HG03378 (cell line): ENCODE measurements around the gene MOSPD2.
A peak's percentile ranks its signal among the peaks of the same experiment; 100 is the strongest.

Experiments used
- ATAC-seq: cut with Tn5 transposase; IDR thresholded peaks from one replicate; pipeline ENCODE4 v1.9.1; 2021; ENCODE audit warnings: mild to moderate bottlenecking, moderate library complexity; ENCODE audit not compliant: unreplicated experiment

MOSPD2 gene

DNA sequence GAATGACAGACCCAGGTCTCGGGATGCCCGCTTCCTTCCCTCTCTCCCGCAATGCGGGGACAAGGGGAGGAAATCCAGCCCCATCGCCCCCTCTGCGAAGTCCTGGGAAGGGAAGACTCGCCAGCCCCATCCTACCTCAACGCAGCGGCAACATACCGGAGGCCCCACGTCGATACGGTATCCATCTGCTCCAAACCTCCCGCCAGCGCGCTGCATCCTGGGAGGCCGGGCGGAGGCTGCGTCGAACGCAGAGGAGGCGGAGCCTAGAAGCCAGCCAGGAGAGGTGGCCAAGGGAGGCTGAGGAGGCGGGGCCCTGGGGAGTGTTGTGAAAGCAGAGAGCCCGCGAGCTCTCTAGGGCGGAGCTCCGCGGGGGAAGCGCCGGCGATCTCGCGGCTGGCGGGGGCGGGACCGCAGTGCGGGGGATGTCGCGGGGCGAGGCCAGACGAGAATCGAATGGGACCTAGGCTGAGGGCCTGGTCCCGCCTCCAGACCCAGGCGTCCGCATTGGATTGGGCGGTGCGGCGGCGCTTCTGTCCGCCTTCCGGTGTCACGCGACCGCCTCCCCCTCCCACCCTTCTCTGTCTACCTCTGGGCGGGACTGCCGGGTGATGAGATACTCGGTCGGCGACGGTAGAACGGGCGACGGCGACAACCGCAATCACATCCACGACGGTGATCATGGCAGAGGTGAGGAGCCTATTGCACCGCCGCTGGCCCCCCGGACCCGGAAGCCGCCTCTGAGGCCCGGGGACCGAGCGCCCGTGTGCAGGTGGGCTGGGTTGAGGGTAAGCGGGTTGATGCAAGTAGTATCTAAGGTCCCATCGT lies at the start of gene MOSPD2, which contains the start of gene FANCB:
Gene MOSPD2 (plus strand): TSS at position 571 of the 825 bp plus-strand sequence. CDS start 108 bp downstream, at position 679.
Gene FANCB (minus strand): TSS at position 219 of the 825 bp plus-strand sequence. CDS start 7,559 bp downstream, outside the sequence.
- ATAC-seq, result peak; percentile 96

DNA sequence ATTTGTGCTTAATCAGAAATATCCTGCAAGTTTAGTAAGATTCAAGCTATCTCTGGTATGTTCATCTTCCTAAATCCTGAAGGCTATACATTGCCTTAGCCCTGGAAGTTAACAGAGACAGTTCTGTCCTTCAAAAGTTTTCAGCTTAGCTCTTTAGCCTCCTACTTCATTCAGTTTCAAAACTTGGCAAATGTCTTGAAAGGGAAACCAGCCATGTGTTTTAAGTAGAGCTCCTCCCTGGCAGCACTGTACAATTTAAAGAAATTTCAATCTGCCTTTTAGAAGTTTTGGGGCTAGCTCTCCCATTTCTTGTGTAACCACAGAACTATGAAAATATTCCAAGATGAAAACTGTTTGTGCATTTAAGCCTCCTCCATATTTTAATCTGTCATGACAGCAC lies 47.4 kb upstream of the MOSPD2 start:
- ATAC-seq, result no peak

DNA sequence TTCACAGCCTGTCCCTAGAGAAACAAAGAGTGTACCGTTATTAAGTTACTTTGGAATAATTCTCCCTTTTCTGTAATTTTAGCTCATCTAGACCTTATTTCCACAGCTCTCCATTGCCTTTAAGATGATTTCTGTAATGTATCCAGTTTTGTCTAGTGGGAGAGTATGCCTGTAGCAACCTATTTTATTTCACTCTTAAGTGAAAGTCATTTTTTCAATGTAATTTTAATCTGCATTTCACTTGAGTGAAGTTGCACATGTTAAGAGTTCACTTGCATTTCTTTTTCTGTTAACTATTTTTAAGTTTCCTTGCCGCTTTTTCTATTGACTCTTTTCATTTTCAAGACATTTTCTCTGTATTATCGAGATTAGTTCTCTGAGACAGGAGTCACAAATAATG lies 46.9 kb upstream of the MOSPD2 start:
- no peak for ATAC-seq

DNA sequence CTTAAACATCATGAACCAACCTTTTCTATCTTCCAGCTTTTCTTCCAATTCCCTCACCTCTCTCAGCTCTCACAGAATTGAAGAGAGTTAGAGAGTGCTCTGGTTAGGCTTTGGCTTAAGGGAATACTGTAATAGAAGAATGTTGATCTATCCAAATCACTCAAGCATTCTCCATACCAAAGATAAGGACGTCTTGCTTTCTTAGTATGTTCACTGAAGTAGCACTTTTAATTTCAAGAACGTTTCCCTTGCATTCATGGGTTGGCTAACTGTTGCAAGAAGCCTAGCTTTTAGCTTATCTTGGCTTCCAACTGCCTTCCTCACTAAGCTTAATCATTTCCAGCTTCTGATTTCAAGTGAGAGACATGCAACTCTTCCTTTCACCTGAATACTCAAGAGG lies 43.6 kb upstream of the MOSPD2 start:
- ATAC-seq, result no peak

DNA sequence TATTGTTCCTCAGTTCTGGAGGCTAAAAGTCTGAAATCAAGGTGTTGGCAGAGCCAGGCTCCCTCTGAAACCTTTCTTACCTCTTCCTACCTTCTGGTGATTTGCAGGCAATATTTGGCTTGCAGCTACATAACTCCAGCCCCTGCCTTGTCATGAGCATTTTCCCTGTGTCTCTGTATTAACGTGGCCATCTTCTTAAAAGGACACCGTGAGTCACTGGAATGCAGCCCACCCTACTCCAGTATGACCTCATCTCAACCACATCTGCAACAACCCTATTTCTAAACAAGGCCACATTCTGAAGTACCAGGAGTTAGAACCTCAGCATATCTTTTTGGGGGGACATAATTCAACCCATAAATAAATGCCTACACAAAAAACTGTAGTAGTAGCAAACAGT lies 41.1 kb upstream of the MOSPD2 start:
- ATAC-seq, result no peak

DNA sequence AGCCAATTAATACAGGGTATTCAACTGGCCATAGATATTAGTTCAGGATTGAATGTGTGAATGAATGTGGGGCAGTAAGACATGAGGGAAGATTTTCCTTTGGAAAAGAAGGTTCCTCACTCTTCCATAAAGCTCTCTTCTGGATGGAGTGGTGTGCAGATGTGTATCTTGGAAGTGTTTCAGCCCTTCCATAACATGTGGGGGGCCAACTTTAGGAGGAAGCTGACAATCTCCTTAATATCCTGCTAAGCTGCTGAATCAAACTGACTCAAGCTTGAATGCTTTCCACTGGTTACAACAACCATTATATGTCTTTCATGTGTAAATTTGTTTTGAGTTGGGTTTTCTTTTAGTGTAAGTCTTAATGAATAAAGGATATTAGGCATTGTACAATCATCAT lies 40.6 kb upstream of the MOSPD2 start:
- no peak for ATAC-seq

DNA sequence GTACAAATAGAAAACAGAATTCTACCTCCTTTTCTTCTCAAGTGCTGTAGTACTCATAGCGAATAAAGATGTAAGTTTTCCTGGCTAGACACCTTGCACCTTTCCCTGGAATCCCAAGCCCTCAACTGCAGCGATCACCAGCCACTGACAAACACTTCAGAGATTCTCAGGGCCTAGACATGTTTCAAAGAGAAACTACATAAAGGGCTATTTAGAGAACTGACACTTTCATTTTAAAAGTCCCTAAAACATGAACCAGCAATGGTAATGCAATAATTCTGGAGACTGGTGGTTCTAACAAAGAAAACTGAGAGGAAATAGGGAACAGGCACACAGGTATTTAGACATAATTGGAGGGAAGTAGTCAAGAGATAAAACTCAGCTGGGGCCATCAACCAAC lies 36.1 kb upstream of the MOSPD2 start:
- ATAC-seq, result no peak

DNA sequence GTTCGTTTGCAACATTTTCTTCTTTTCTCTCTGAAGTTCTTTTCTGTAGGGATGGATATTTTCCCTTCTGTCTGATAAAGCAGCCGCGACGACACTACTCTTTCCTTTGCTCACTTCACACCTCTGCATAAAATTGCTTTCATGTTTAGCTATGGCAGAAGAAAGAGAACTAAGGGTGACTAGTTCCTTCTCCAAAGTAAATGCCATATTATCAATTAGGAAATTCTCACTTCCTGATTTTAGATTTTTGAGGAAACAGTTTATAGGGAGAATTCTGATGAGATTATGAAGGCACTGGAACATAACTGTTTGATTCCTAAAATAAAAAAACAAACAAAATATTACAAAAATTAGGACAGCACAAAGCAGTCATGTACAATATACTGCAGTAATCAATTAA lies 29.6 kb upstream of the MOSPD2 start:
- ATAC-seq, result no peak

DNA sequence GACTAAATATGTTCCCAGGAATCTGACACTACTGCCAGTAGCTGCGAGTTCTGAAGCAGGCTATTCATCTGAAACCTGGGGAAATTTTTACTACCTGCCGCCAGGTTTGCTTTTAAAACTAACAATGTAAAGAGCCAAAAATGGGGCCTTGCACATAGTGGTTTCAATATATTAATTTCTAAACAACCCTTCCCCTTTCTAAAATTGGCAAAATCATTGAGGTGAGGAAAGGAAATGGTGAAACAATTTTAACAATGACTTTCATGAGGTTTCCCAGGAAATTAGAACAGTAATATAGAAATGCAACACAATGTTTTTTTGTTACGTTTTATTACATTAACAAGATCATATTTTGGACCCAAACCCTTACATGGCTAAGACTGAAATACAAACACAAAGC lies 21.7 kb upstream of the MOSPD2 start:
- no peak for ATAC-seq

DNA sequence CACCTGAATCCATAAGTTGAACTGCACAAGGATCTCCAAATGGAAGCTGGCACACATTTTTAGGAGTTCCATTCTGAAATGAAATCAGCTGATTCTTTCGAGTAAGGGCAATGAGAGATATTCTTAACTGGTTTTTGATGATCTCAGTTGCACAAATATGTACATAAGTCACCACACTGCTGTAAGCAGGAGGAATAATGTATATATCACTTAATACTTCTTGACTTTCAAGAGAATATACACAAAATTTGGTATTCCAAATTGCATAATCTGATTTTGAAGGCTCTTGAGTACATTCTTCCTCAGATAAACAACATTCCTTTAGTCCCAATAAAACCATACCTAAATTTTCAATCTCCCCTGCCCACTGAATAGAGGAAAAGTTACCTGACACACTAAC lies 8.6 kb upstream of the MOSPD2 start:
- no peak for ATAC-seq

DNA sequence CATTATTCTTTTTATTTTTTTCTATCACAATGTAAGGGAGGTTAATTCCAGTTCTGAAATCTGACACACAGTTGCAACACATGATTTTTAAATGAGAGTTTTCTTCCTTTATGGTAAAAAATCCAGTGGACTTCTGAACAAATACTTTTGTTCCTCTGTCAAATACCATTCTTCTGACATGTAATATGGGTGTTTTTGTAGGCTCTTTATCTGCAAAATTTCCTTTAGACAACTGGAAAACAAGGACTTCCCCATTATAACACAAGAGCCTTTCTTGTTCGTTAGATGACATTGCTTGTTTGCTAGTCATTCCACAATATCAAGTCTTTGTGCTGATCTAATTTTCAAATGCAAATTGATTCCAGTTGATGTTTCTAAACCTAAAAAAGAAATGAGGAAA lies 8.0 kb upstream of the MOSPD2 start:
- ATAC-seq, result no peak

DNA sequence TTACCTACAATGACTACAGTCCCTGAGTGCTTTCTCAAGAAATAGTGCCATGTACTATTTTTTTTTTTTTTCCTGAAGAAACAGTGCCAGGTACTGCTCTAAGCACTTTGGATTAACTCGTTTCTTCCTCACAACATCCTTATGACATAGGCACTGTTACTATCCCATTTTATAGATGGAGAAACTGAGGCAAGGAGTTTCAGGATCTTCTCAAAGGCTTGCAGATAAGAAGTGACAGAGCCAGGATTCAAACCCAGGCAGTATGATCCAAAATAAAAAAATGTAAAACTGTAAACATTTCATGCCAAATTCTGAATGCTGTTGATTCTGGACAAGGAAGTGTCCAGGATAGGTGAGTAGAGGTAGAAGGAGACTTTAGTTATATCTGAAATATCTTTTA lies 1.5 kb upstream of the MOSPD2 start:
- no peak for ATAC-seq

DNA sequence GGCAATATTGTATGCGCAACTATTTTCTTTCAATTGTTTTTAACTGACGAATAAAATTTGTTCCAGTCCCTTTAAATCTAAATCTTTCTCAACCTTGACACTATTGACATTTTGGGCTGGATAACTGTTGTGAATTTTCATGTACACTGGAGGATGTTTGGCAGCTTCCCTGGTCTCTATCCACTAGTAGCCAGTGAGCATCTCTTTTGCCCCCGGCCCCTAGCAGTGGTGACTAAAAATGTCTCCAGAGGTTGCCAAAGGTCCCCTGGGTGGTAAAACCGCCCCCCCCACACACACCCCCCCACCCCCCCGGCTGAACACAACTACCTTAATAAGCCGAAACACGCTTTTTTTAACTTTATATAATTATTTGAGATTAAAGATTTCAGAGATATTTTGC lies 866 bp upstream of the MOSPD2 start:
- no peak for ATAC-seq

DNA sequence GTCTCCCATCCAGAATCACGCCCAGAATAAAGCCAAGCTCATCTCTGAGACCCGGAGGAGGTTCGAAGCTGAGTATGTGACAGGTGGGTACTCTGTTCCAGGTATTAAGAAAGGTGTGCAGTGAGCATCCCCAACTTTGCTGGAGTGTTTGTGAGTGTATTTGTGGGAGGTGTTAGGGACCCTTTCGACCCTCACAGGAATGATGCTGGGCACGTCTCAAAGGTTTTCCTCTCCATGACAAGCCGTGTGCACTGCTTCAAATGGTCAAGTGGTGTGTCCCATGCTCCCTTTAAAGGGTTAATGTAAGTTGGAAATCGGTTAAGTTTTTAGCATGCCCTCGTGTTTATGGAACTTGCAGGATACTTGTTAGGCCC lies 442 bp downstream of the MOSPD2 start:
- no peak for ATAC-seq

DNA sequence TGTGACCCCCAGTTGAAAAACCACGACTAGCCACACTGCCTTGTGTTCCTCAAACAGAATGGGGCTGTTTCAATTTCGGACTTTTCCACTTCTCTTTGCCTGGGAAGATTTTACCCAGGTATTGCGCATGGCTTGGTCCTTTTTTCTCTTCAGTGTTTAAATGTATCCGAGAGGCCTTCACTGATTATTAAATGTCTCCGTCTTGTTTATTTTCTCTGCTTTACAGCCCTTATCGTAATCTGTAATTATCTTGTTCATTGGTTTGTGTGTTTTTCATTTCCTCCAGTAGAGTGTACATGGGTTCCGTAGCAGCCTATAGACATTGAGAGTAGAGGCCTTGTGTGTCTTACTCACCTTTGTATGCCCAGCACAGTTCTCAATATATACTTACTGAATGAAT lies 2.4 kb downstream of the MOSPD2 start:
- no peak for ATAC-seq

DNA sequence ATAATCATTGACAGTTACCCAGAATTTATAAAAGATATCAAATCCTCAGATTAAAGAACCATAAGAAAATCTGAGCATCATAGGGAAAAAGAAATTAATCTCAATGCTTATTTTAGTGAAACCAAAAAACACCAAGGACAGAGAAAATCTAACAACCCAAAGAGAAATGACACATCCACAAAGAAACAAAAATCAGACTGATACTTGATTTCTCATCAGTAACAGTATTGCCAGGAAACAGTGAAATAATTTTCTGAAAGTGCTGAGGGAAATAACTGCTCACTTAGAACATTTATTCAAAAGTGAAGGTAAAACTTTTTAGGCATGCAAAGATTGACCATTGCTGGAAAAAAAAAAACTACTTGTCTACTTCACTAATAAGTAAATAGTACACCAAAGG lies 10.6 kb downstream of the MOSPD2 start:
- ATAC-seq, result no peak

DNA sequence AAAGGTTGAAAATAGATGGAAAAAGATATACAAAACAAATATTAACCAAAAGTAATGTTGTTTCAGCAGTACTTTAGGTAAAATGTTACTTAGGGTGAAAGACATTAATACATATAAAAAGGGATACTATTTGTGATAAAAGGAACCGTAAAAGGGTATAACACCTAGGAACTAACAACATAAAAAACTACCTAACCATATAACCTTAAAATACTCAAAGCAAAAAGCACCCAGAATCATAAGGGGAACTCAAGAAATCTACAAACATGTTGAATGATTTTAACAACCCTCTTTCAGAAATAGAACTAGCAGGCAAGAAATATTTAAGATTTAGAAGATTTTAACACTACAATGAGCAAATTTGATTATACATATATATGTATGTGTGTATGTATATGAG lies 11.5 kb downstream of the MOSPD2 start:
- ATAC-seq, result no peak

DNA sequence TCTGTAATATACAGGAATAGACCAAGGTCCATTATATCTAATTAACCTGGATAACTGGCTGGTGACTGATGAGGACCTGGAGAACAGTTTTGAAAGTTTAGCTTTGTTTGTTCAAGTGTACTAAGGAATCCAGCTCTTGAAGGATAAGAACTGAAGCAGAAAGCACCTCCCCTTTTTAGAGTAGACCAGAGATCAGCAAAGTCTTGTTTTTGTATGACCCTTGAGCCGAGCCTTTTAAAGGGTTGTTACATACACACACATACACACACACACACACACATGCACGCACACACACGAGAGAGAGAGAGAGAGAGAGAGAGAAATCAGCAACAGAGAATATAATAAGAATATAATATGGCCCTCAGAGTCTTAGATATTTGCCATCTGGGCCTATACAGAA lies 13.0 kb downstream of the MOSPD2 start:
- no peak for ATAC-seq

DNA sequence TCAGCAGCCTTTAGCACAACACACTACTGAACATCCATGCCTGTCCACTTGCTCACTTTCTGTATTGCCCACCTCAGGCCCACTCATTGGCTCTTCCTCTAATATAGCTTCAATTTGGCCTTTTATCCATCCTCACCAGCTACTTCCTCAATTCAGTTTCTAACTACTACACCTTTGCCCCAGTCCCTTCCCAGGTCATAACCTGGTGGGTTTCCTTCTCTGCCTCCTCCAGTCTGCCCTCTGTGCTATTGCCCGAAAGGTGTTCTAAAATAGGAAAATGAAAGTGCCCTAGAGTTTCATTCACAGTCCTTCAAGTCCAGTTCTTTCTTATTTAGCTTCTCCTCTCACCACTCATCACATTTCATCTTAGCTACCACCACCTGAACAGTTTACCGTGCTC lies 23.1 kb downstream of the MOSPD2 start:
- no peak for ATAC-seq

DNA sequence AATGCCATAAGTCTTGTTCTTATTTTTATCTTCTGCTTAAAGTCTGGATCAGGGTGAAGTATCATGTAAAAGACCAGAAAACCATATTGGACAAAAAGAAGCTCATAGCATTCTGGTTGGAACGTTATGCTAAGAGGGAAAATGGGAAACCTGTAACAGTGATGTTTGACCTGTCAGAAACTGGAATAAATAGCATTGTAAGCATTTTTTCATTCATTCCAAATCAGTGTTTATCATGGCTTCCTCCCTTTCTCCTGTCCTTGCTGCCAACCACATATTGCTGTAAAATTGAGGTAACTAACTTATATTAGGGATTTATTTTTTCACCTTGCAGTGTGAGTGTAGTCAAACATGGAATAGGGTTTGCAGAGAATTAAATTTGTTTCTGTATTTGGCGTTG lies 23.8 kb downstream of the MOSPD2 start:
- ATAC-seq, result no peak

DNA sequence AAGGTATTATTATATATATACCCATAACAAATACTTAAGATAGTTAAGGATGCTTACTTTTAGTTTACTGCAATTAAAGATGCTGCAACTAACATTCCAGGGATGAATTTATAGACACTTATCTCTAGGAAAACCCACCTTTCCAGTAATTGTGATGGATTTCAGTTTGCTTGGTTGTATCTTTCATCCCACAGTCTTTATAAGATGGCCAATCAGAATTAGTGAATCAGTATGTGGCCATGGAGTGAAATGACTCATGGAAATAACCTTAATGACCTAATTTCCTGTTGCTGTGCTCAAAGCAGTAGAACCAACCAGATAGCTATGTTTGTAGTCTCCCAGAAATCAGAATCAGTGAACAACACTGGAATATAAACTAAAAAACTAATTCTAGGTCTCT lies 26.4 kb downstream of the MOSPD2 start:
- ATAC-seq, result peak; percentile 88

DNA sequence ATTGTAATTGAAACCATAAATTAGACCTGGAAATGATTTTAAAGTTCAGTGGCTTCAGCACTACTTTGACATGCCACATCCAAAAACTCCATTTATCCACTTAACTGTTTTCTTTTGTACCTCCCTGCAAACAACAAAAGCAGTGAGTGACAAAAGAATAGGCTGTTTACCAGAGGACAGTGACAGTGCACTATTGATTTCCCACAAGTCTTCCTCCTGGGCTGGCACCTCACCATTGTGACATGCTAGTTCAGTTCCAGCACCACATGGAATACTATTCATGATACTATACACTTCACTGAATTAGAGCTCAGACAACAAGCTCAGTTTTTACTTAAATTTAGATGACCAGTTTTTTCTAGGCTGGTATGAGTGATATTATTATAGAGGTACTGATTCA lies 29.3 kb downstream of the MOSPD2 start:
- no peak for ATAC-seq

DNA sequence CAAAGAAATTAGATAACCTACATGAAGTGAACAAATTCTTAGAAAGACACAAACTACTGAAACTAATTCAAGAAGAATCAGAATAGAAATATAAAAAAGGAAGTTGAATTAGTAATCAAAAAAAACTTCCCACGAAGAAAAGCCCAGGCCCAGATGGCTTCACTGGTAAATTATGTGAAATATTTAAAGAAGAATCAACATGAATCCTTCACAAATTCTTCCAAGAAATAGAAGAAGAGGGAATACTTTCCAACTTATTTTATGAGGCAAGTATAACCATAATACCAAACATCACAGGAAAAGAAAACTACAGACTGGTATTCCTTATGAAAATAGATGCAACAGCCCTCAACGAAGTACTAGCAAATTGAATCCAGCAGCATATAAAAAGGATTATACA lies 30.7 kb downstream of the MOSPD2 start:
- ATAC-seq, result no peak
